HEK293 (cell line): Measurements from ENCODE around the gene DRG1.

Experiments
- CTCF ChIA-PET: fragments of 350-600 bp; formaldehyde crosslinking; extraction: SDS; loops from one replicate; lab custom pipeline; 2021; ENCODE audit warnings: antibody characterized with exemption; lab: Yijun Ruan, JAX
- POLR2A ChIA-PET: fragments of 300-600 bp; formaldehyde crosslinking; extraction: SDS; loops from one replicate; lab custom pipeline; 2020; ENCODE audit warnings: antibody characterized with exemption, inconsistent platforms; lab: Yijun Ruan, JAX
- H3K27ac ChIP-seq: fragments of 200-500 bp; sonication (Bioruptor generic); 2 replicates; pipeline ENCODE4 v1.5.1; 2014; ENCODE audit warnings: low read depth, low read length, control low read depth, inconsistent platforms; ENCODE audit errors: extremely low read depth
- H3K36me3 ChIP-seq, 2 experiments: fragments of 200-500 bp in 1 of 2; sonication (Bioruptor generic) in 1 of 2; 1 replicate in 1 of 2; 2 replicates in 1 of 2; pipeline ENCODE4 v1.5.1; 2014 to 2017; ENCODE audit warnings: inconsistent platforms in 2 of 2, low read length in 2 of 2; ENCODE audit not compliant: control insufficient read depth in 2 of 2, insufficient read depth in 1 of 2
- H3K4me1 ChIP-seq: fragments of 200-500 bp; sonication (Bioruptor generic); 2 replicates; pipeline ENCODE4 v1.5.1; 2014; ENCODE audit warnings: mild to moderate bottlenecking, low read length, inconsistent platforms; ENCODE audit not compliant: control insufficient read depth, insufficient read depth
- H3K4me3 ChIP-seq: 2 replicates; pipeline ENCODE4 v1.5.1; 2011; ENCODE audit warnings: low read depth, mild to moderate bottlenecking, control low read depth, low read length, moderate library complexity
- H3K9me3 ChIP-seq: fragments of 200-500 bp; sonication (Bioruptor generic); 2 replicates; pipeline ENCODE4 v1.5.1; 2014; ENCODE audit warnings: low read depth, low read length, inconsistent platforms; ENCODE audit not compliant: control insufficient read depth, insufficient read depth
- HIC1 ChIP-seq: fragments of 450-650 bp; formaldehyde crosslinking; IDR thresholded peaks from 2 replicates; pipeline ENCODE4 v1.5.1; 2016; ENCODE audit warnings: missing biosample characterization, missing genetic modification characterization
- KLF7 ChIP-seq: fragments of 450-650 bp; formaldehyde crosslinking; IDR thresholded peaks from 2 replicates; pipeline ENCODE4 v1.5.1; 2016; ENCODE audit warnings: missing biosample characterization, missing genetic modification characterization, borderline replicate concordance
- PRDM2 ChIP-seq: fragments of 450-650 bp; formaldehyde crosslinking; IDR thresholded peaks from 2 replicates; pipeline ENCODE4 v1.5.1; 2016; ENCODE audit warnings: missing biosample characterization, missing genetic modification characterization, borderline replicate concordance
- SCRT2 ChIP-seq: fragments of 450-650 bp; formaldehyde crosslinking; IDR thresholded peaks from 2 replicates; pipeline ENCODE4 v1.5.1; 2016; ENCODE audit warnings: missing biosample characterization, missing genetic modification characterization
- SP3 ChIP-seq: fragments of 450-650 bp; formaldehyde crosslinking; IDR thresholded peaks from 2 replicates; pipeline ENCODE4 v1.5.1; 2016; ENCODE audit warnings: missing biosample characterization, missing genetic modification characterization
- YY2 ChIP-seq: fragments of 450-650 bp; formaldehyde crosslinking; IDR thresholded peaks from 2 replicates; pipeline ENCODE4 v1.5.1; 2016; ENCODE audit warnings: missing biosample characterization, missing genetic modification characterization
- ZEB2 ChIP-seq: fragments of 450-650 bp; formaldehyde crosslinking; IDR thresholded peaks from 2 replicates; pipeline ENCODE4 v1.5.1; 2016; ENCODE audit warnings: missing biosample characterization, missing genetic modification characterization
- ZFP37 ChIP-seq: fragments of 450-650 bp; formaldehyde crosslinking; IDR thresholded peaks from 2 replicates; pipeline ENCODE4 v1.5.1; 2016; ENCODE audit warnings: missing biosample characterization, missing genetic modification characterization
- ZNF121 ChIP-seq: fragments of 450-650 bp; formaldehyde crosslinking; IDR thresholded peaks from 2 replicates; pipeline ENCODE4 v1.5.1; 2016; ENCODE audit warnings: missing biosample characterization, missing genetic modification characterization
- ZNF157 ChIP-seq: fragments of 450-650 bp; formaldehyde crosslinking; IDR thresholded peaks from 2 replicates; pipeline ENCODE4 v1.5.1; 2016; ENCODE audit warnings: missing biosample characterization, missing genetic modification characterization
- ZNF239 ChIP-seq: fragments of 450-650 bp; formaldehyde crosslinking; IDR thresholded peaks from 2 replicates; pipeline ENCODE4 v1.5.1; 2016; ENCODE audit warnings: missing biosample characterization, missing genetic modification characterization
- ZNF274 ChIP-seq, 2 experiments: fragments of 200-500 bp in 1 of 2; fragments of 450-650 bp in 1 of 2; sonication (Bioruptor generic) in 1 of 2; formaldehyde crosslinking in 1 of 2; IDR thresholded peaks; 2 replicates each; pipeline versions ENCODE4 v1.5.1 to v1.6.1; 2014 to 2016; ENCODE audit warnings: borderline replicate concordance in 1 of 2, inconsistent platforms in 1 of 2, low read length in 1 of 2, missing biosample characterization in 1 of 2, missing genetic modification characterization in 1 of 2
- ZNF302 ChIP-seq: fragments of 450-650 bp; formaldehyde crosslinking; IDR thresholded peaks from 2 replicates; pipeline ENCODE4 v1.5.1; 2016; ENCODE audit warnings: missing biosample characterization, missing genetic modification characterization, low read depth
- ZNF324 ChIP-seq: fragments of 450-650 bp; formaldehyde crosslinking; IDR thresholded peaks from 2 replicates; pipeline ENCODE4 v1.5.1; 2016; ENCODE audit warnings: missing biosample characterization, missing genetic modification characterization
- ZNF354C ChIP-seq: fragments of 450-650 bp; formaldehyde crosslinking; IDR thresholded peaks from 2 replicates; pipeline ENCODE4 v1.5.1; 2016; ENCODE audit warnings: missing biosample characterization, missing genetic modification characterization, low read depth, borderline replicate concordance
- ZNF510 ChIP-seq: fragments of 450-650 bp; formaldehyde crosslinking; IDR thresholded peaks from 2 replicates; pipeline ENCODE4 v1.5.1; 2018; ENCODE audit warnings: mild to moderate bottlenecking, missing genetic modification characterization, missing biosample characterization; ENCODE audit not compliant: insufficient replicate concordance
- ZNF530 ChIP-seq: fragments of 450-650 bp; formaldehyde crosslinking; IDR thresholded peaks from 2 replicates; pipeline ENCODE4 v1.5.1; 2016; ENCODE audit warnings: low read depth, missing biosample characterization, missing genetic modification characterization
- ZNF561 ChIP-seq: fragments of 450-650 bp; IDR thresholded peaks from 2 replicates; pipeline ENCODE4 v1.5.1; 2018; ENCODE audit warnings: missing biosample characterization, missing genetic modification characterization, borderline replicate concordance
- ZNF658 ChIP-seq: fragments of 450-650 bp; formaldehyde crosslinking; IDR thresholded peaks from 2 replicates; pipeline ENCODE4; 2016; ENCODE audit warnings: missing biosample characterization, missing genetic modification characterization
- ZNF660 ChIP-seq: fragments of 450-650 bp; IDR thresholded peaks from 2 replicates; pipeline ENCODE4 v1.5.1; 2018; ENCODE audit warnings: missing biosample characterization, mild to moderate bottlenecking, missing genetic modification characterization
- ZNF677 ChIP-seq: fragments of 450-650 bp; IDR thresholded peaks from 2 replicates; pipeline ENCODE4 v1.5.0; 2018; ENCODE audit warnings: missing biosample characterization, mild to moderate bottlenecking, missing genetic modification characterization, moderate library complexity
- ZNF747 ChIP-seq: fragments of 450-650 bp; formaldehyde crosslinking; IDR thresholded peaks from 2 replicates; pipeline ENCODE4 v1.5.1; 2016; ENCODE audit warnings: missing biosample characterization, missing genetic modification characterization
- ZNF791 ChIP-seq: fragments of 450-650 bp; formaldehyde crosslinking; IDR thresholded peaks from 2 replicates; pipeline ENCODE4 v1.5.1; 2016; ENCODE audit warnings: missing biosample characterization, missing genetic modification characterization
- ZXDB ChIP-seq: fragments of 450-650 bp; formaldehyde crosslinking; IDR thresholded peaks from 2 replicates; pipeline ENCODE4 v1.5.1; 2016; ENCODE audit warnings: missing biosample characterization, missing genetic modification characterization

DRG1 gene

GRCh38 chr22:31446767-31447166, 47.4 kb downstream of the DRG1 start:
- TF ChIP-seq ZNF677 (tag by site-specific recombination) (0 out of 2 replicates have a peak, but pooled peaks have one; percentile 38), ZNF510 (tag by site-specific recombination) (no peak)
- TF ChIP-seq, all 188 proteins: peak for 1
- Histone ChIP-seq H3K4me1 (no peaks in the 10 kb centered on the region), H3K9me3 (no peaks in the 10 kb centered on the region), H3K36me3 (peaks cover 56 to 91% of the 10 kb centered on the region in 2 experiments), H3K4me3 (no peak overlapping the region), H3K27ac (no peak overlapping the region)
- POLR2A ChIA-PET: no interaction called here
- CTCF ChIA-PET: interaction anchor here (0.7 to 1.2 kb wide), 5 partner anchors 10 to 580 kb away, joined by 3 to 5 read pairs (median 4); no protein-coding TSS in a partner anchor

GRCh38 chr22:31447337-31447736, 47.9 kb downstream of the DRG1 start:
- ChIA-PET CTCF (interaction anchor here (0.6 to 1.2 kb wide), 6 partner anchors 9 to 579 kb away, joined by 3 to 5 read pairs (median 4); no protein-coding TSS in a partner anchor), POLR2A (no interaction called here)
- no peaks in the 10 kb centered on the region for H3K4me1 ChIP-seq
- H3K27ac ChIP-seq: no peak overlapping the region
- no peaks in the 10 kb centered on the region for H3K9me3 ChIP-seq
- no peak for TF ChIP-seq ZXDB (tag by site-specific recombination)
- TF ChIP-seq SCRT2 (tag by site-specific recombination): peak; percentile 49
- TF ChIP-seq PRDM2: no peak
- no peak for TF ChIP-seq ZNF302
- no peak for TF ChIP-seq ZNF239 (tag by site-specific recombination)
- TF ChIP-seq YY2 (tag by site-specific recombination): no peak
- peaks cover 51 to 90% of the 10 kb centered on the region in 2 experiments for H3K36me3 ChIP-seq
- H3K4me3 ChIP-seq: no peak overlapping the region

- POLR2A ChIA-PET: interaction anchor here (0.6 kb wide), 2 partner anchors 102 to 128 kb away, joined by 6 to 7 read pairs; partner anchors contain the start of gene PATZ1
- H3K4me1 ChIP-seq: no peaks in the 10 kb centered on the region
- H3K27ac ChIP-seq: no peak overlapping the region
- H3K9me3 ChIP-seq: no peaks in the 10 kb centered on the region
- peaks cover 50 to 90% of the 10 kb centered on the region in 2 experiments for H3K36me3 ChIP-seq
- H3K4me3 ChIP-seq: no peak overlapping the region
- CTCF ChIA-PET: interaction anchor here (0.6 to 1.0 kb wide), 2 partner anchors 86 to 183 kb away, joined by 3 to 7 read pairs; no protein-coding TSS in a partner anchor
- TF ChIP-seq ZFP37 (no peak), ZNF324 (no peak), ZNF510 (tag by site-specific recombination) (no peak), ZNF660 (tag by site-specific recombination) (no peak), ZNF677 (tag by site-specific recombination) (no peak), ZNF561 (tag by site-specific recombination) (no peak), SP3 (tag by site-specific recombination) (no peak), HIC1 (tag by site-specific recombination) (no peak), ZNF121 (tag by site-specific recombination) (no peak), ZNF157 (tag by site-specific recombination) (no peak), KLF7 (tag by site-specific recombination) (no peak), ZNF274 (IDR thresholded peaks at IDR 0.05; ENCODE audit: low read length) (no peak), ZNF274 (tag by site-specific recombination; IDR thresholded peaks at IDR 0.05; ENCODE audit: borderline replicate concordance) (no peak), ZEB2 (tag by site-specific recombination) (no peak), ZNF791 (tag by site-specific recombination) (no peak), ZNF239 (tag by site-specific recombination) (no peak), ZNF658 (tag by site-specific recombination) (no peak), ZNF530 (tag by site-specific recombination) (no peak), ZNF747 (tag by site-specific recombination) (no peak), ZNF354C (tag by site-specific recombination) (no peak)
Observed at GRCh38 chr22:31448382-31448781, 49.0 kb downstream of the DRG1 start.
